ENCODE data around the gene RMC1.
"Not testable (repeated sequence)": the region's sequence is repeated elsewhere in the genome, so short reads cannot be mapped to it uniquely, and the experiment has no call there.

RMC1 gene

DNA sequence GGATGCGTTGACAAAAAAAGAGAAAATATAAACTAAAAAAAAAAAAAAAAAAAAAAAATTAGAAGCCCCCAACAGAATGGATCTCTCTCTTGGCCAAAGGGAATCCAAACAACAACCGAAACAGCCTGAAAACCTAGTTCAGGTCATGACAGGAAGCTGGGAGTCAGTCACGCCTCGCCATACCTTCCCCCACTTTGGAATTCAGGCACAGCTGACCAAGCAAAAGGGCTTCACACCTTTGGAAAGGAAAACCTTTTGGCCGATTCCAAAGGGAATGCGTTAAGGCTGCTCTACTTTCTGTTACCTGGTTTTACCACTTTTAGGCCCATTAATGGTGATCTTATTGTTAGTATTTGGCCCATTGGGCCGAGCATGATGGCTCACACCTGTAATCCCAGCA is 17.9 kb upstream of the RMC1 start:
- TF ChIP-seq, protein P1, sequence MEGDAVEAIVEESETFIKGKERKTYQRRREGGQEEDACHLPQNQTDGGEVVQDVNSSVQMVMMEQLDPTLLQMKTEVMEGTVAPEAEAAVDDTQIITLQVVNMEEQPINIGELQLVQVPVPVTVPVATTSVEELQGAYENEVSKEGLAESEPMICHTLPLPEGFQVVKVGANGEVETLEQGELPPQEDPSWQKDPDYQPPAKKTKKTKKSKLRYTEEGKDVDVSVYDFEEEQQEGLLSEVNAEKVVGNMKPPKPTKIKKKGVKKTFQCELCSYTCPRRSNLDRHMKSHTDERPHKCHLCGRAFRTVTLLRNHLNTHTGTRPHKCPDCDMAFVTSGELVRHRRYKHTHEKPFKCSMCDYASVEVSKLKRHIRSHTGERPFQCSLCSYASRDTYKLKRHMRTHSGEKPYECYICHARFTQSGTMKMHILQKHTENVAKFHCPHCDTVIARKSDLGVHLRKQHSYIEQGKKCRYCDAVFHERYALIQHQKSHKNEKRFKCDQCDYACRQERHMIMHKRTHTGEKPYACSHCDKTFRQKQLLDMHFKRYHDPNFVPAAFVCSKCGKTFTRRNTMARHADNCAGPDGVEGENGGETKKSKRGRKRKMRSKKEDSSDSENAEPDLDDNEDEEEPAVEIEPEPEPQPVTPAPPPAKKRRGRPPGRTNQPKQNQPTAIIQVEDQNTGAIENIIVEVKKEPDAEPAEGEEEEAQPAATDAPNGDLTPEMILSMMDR (IDR thresholded peaks at IDR 0.05; ENCODE audit: insufficient read depth, low read depth, low read length, missing control alignments): no peak
- DNase-seq (ENCODE audit: low read depth): no peak
- no peak overlapping the region for H3K4me3 ChIP-seq (ENCODE audit: low read depth, low read length)

DNA sequence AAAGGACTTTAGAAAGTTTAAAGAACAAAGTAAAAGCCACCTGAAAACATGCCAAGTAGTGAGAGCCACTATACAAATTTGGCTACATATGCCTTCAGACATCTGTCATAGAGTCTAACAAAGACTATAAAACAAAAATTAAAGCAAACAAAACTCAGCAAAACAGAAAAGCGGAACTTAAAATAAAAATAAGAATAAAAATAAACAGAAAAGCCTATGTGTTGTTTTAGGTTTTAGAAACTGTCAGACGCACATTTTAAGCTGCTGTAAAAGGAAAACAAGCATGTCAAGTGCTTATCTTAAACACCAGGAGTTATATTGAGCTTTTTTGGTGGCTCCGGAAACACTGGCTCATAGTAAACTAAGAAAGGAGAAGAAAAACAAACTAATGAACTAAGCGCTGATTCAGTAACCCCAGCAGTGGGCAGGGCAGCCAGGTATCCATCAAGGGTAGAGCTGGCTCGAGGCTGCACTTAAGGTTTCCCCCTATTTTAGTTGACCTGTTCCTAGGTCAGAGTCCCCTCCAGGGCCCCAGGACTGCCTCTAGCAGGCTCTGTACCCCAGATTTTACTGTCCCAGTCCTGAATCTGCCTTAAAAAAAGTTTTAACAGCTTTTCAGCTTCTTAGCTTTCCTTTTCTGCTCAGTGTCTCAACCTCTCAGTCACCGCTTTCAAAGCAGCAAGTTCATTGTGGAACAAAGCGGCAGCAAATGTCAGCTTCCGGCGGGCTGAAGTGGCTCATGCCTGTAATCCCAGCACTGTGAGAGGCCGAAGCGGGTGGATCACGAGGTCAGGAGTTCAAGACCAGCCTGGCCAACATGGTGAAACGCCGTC is 15.4 kb upstream of the RMC1 start:
- TF ChIP-seq, protein P1 (IDR thresholded peaks at IDR 0.05; ENCODE audit: insufficient read depth, low read depth, low read length, missing control alignments): no peak
- DNase-seq (ENCODE audit: low read depth): peak; percentile 74
- peak overlapping the region; percentile 42 for H3K4me3 ChIP-seq (ENCODE audit: low read depth, low read length)

DNA sequence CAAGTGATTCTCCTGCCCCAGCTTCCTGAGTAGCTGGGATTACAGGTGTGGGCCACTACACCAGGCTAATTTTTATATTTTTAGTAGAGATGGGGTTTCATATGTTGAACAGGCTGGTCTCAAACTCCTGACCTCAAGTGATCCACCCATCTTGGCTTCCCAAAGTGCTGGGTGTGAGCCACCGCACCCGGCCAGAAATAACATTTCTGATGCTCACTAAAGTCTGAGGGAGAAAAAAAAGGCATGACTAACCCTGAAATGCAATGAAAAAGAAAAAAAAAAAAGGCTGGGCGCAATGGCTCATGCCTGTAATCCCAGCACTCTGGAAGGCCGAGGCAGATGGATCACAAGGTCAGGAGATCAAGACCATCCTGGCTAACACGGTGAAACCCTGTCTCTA is 13.7 kb upstream of the RMC1 start:
- DNase-seq (ENCODE audit: low read depth); H3K4me3 ChIP-seq (ENCODE audit: low read depth, low read length): not testable (repeated sequence)

DNA sequence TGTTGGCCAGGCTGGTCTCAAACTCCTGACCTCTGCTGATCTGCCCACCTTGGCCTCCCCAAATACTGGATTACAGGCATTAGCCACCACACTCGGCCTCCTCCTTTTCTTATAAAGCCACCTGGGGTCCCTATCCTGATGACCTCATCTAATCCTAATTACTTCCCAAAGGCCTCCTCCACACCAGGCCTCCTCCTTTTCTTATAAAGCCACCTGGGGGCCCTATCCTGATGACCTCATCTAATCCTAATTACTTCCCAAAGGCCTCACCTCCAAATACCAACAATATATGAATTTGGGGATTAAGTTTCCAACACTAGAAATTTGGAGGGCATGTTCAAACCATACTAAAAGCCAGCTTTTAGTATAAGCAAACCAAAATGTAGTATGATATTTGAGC is 9.7 kb upstream of the RMC1 start:
- TF ChIP-seq, protein P1 (IDR thresholded peaks at IDR 0.05; ENCODE audit: insufficient read depth, low read depth, low read length, missing control alignments): no peak
- no peak overlapping the region for H3K4me3 ChIP-seq (ENCODE audit: low read depth, low read length)
- no peak for DNase-seq (ENCODE audit: low read depth)

DNA sequence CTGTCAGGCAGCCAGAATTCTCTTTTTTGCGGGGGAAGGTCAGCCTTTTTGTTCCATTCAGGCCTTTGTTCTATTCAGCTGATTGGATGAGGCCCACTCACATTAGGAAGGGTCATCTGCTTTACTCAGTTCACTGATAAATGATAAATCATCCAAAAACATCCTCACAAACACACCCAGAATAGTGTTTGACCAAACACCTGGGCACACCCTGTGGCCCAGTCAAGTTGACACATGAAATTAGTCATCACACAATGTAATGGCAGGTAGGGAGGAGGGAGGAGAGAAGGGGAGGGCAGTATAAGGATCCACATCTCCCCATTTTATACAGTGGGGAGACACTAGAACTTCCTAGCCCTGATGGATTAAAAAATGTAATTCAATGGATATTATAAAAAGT is 8.3 kb upstream of the RMC1 start:
- TF ChIP-seq, protein P1 (IDR thresholded peaks at IDR 0.05; ENCODE audit: insufficient read depth, low read depth, low read length, missing control alignments): no peak
- H3K4me3 ChIP-seq (ENCODE audit: low read depth, low read length): no peak overlapping the region
- DNase-seq (ENCODE audit: low read depth): no peak

DNA sequence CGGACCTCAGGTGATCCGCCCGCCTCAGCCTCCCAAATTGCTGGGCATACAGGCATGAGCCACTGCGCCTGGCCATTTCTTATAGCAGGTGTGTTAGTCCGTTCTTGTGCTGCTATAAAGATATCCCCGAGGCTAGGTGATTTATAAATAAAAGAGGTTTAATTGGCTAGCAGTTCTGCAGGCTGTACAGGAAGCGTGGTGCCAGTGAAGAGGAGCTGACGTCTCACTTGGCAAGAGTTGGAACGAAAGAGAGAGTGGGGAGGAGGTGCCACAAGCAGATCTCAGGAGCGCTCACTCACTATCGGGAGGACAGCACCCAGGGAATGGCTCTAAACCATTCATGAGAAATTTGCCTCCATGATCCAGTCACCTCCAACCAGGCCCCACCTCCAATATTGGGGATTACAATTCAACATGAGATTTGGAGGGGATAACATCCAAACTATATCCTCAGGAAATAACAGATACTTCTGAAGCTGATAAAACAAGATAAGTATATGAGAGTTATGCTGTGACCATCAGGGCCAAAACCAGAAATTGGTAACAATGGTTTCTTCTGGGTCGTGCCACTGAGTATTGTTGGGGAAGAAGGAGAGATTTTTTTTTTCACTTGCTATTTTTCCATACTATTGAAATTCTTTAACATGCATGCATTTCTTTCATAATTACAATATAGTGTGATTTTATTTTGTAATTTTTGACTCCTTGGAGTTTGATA is 7.4 kb upstream of the RMC1 start:
- TF ChIP-seq, protein P1 (IDR thresholded peaks at IDR 0.05; ENCODE audit: insufficient read depth, low read depth, low read length, missing control alignments): no peak
- H3K4me3 ChIP-seq (ENCODE audit: low read depth, low read length): no peak overlapping the region
- DNase-seq (ENCODE audit: low read depth): no peak

DNA sequence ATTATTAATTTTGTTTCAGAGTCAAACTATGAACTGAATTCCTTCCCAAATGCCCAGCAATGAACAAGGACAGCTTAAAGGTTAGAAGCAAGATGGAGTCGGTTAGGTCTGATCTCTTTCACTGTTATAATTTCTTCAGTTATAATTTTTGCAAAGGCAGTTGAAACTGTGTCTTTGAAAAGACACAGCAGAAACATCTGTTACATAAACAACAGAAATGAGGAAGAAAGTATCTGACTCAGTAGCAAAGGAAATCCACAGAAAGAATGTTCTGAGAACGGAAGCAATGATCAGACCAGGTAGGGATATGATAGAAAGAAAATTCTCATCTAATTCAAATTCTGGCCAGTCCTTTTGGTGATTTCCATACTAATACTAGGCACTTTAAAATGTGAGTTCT is 5.2 kb upstream of the RMC1 start:
- no peak overlapping the region for H3K4me3 ChIP-seq (ENCODE audit: low read depth, low read length)
- TF ChIP-seq, protein P1 (IDR thresholded peaks at IDR 0.05; ENCODE audit: insufficient read depth, low read depth, low read length, missing control alignments): no peak
- no peak for DNase-seq (ENCODE audit: low read depth)

Measured in GM12865 (cell line).